DMS114 treated with DMSO at 0.1 percent for 48 hours (cell line): ENCODE data around the gene MLN.

Experiments used
- DNase-seq: peaks from one replicate; lab custom pipeline; 2025; ENCODE audit not compliant: unreplicated experiment; lab: John Stamatoyannopoulos, UW

Gene MLN

GRCh38 chr6:33790379-33790778 is 13.4 kb downstream of the MLN start:
- DNase-seq = no peak

- DNase-seq = no peak
Observed at GRCh38 chr6:33789550-33789895, 14.3 kb downstream of the MLN start.

- peak; percentile 92 for DNase-seq
Observed at GRCh38 chr6:33788694-33789549, 14.9 kb downstream of the MLN start, which contains the start of gene LEMD2. Gene LEMD2, minus strand, starts transcription at chr6:33789130. Its CDS starts 14 bp downstream, at chr6:33789116.

- peak; percentile 52 for DNase-seq
Observed at GRCh38 chr6:33787954-33788693, 15.7 kb downstream of the MLN start.

- no peak for DNase-seq
Observed at GRCh38 chr6:33787346-33787953, 16.4 kb downstream of the MLN start.

GRCh38 chr6:33786736-33787135 is 17.1 kb downstream of the MLN start:
- no peak for DNase-seq

GRCh38 chr6:33785778-33786177 is 18.0 kb downstream of the MLN start:
- no peak for DNase-seq

- DNase-seq = no peak
Observed at GRCh38 chr6:33784787-33785186, 19.0 kb downstream of the MLN start.

GRCh38 chr6:33783781-33784520 is 19.9 kb downstream of the MLN start:
- no peak for DNase-seq

GRCh38 chr6:33782561-33782960 is 21.2 kb downstream of the MLN start:
- DNase-seq = no peak

GRCh38 chr6:33781131-33781975 is 22.4 kb downstream of the MLN start:
- no peak for DNase-seq

- no peak for DNase-seq
Observed at GRCh38 chr6:33779895-33780294, 23.9 kb downstream of the MLN start.

GRCh38 chr6:33779290-33779689 is 24.5 kb downstream of the MLN start:
- DNase-seq = no peak

GRCh38 chr6:33778444-33779121 is 25.2 kb downstream of the MLN start:
- DNase-seq = no peak

GRCh38 chr6:33777398-33778388 is 26.1 kb downstream of the MLN start:
- DNase-seq = no peak

- no peak for DNase-seq
Observed at GRCh38 chr6:33776764-33777163, 27.0 kb downstream of the MLN start.

- DNase-seq = no peak
Observed at GRCh38 chr6:33776186-33776585, 27.6 kb downstream of the MLN start.

GRCh38 chr6:33774774-33775173 is 29.0 kb downstream of the MLN start:
- DNase-seq = no peak
